HEK293 (cell line): ENCODE results near the gene ADAMTS9.

Experiments used
- CTCF ChIA-PET: fragments of 350-600 bp; formaldehyde crosslinking; extraction: SDS; loops from one replicate; lab custom pipeline; 2021; ENCODE audit warnings: antibody characterized with exemption; lab: Yijun Ruan, JAX
- POLR2A ChIA-PET: fragments of 300-600 bp; formaldehyde crosslinking; extraction: SDS; loops from one replicate; lab custom pipeline; 2020; ENCODE audit warnings: antibody characterized with exemption, inconsistent platforms; lab: Yijun Ruan, JAX
- H3K27ac ChIP-seq: fragments of 200-500 bp; sonication (Bioruptor generic); 2 replicates; pipeline ENCODE4 v1.5.1; 2014; ENCODE audit warnings: low read depth, low read length, control low read depth, inconsistent platforms; ENCODE audit errors: extremely low read depth
- H3K36me3 ChIP-seq, 2 experiments: fragments of 200-500 bp in 1 of 2; sonication (Bioruptor generic) in 1 of 2; 1 replicate in 1 of 2; 2 replicates in 1 of 2; pipeline ENCODE4 v1.5.1; 2014 to 2017; ENCODE audit warnings: inconsistent platforms in 2 of 2, low read length in 2 of 2; ENCODE audit not compliant: control insufficient read depth in 2 of 2, insufficient read depth in 1 of 2
- H3K4me1 ChIP-seq: fragments of 200-500 bp; sonication (Bioruptor generic); 2 replicates; pipeline ENCODE4 v1.5.1; 2014; ENCODE audit warnings: mild to moderate bottlenecking, low read length, inconsistent platforms; ENCODE audit not compliant: control insufficient read depth, insufficient read depth
- H3K4me3 ChIP-seq: 2 replicates; pipeline ENCODE4 v1.5.1; 2011; ENCODE audit warnings: low read depth, mild to moderate bottlenecking, control low read depth, low read length, moderate library complexity
- H3K9me3 ChIP-seq: fragments of 200-500 bp; sonication (Bioruptor generic); 2 replicates; pipeline ENCODE4 v1.5.1; 2014; ENCODE audit warnings: low read depth, low read length, inconsistent platforms; ENCODE audit not compliant: control insufficient read depth, insufficient read depth
- CTCF ChIP-seq: fragments of 450-650 bp; formaldehyde crosslinking; IDR thresholded peaks from 2 replicates; pipeline ENCODE4 v1.5.1; 2016; ENCODE audit warnings: missing biosample characterization, missing genetic modification characterization
- GLIS1 ChIP-seq: fragments of 450-650 bp; formaldehyde crosslinking; IDR thresholded peaks from 2 replicates; pipeline ENCODE4 v1.5.1; 2016; ENCODE audit warnings: missing biosample characterization, missing genetic modification characterization
- GLIS2 ChIP-seq: fragments of 450-650 bp; formaldehyde crosslinking; IDR thresholded peaks from 2 replicates; pipeline ENCODE4 v1.5.1; 2016; ENCODE audit warnings: missing biosample characterization, missing genetic modification characterization
- IKZF3 ChIP-seq: fragments of 450-650 bp; IDR thresholded peaks from 2 replicates; pipeline ENCODE4 v1.5.0; 2018; ENCODE audit warnings: missing biosample characterization, mild to moderate bottlenecking, missing genetic modification characterization, moderate library complexity
- PRDM10 ChIP-seq: fragments of 450-650 bp; formaldehyde crosslinking; IDR thresholded peaks from 2 replicates; pipeline ENCODE4 v1.5.1; 2016; ENCODE audit warnings: missing biosample characterization, missing genetic modification characterization
- PRDM2 ChIP-seq: fragments of 450-650 bp; formaldehyde crosslinking; IDR thresholded peaks from 2 replicates; pipeline ENCODE4 v1.5.1; 2016; ENCODE audit warnings: missing biosample characterization, missing genetic modification characterization, borderline replicate concordance
- ZBTB17 ChIP-seq: fragments of 450-650 bp; formaldehyde crosslinking; IDR thresholded peaks from 2 replicates; pipeline ENCODE4 v1.5.1; 2016; ENCODE audit warnings: missing biosample characterization, missing genetic modification characterization
- ZIC2 ChIP-seq: fragments of 450-650 bp; formaldehyde crosslinking; IDR thresholded peaks from 2 replicates; pipeline ENCODE4 v1.5.1; 2016; ENCODE audit warnings: missing biosample characterization, missing genetic modification characterization
- ZNF16 ChIP-seq: fragments of 450-650 bp; formaldehyde crosslinking; IDR thresholded peaks from 2 replicates; pipeline ENCODE4 v1.5.1; 2016; ENCODE audit warnings: low read depth, missing biosample characterization, missing genetic modification characterization
- ZNF175 ChIP-seq: fragments of 450-650 bp; formaldehyde crosslinking; IDR thresholded peaks from 2 replicates; pipeline ENCODE4 v1.5.1; 2016; ENCODE audit warnings: missing biosample characterization, missing genetic modification characterization
- ZNF2 ChIP-seq: fragments of 450-650 bp; formaldehyde crosslinking; IDR thresholded peaks from 2 replicates; pipeline ENCODE4 v1.5.1; 2016; ENCODE audit warnings: missing biosample characterization, missing genetic modification characterization
- ZNF335 ChIP-seq: fragments of 450-650 bp; formaldehyde crosslinking; conservative IDR thresholded peaks from 2 replicates; pipeline ENCODE4 v1.5.1; 2016; ENCODE audit warnings: missing biosample characterization, missing genetic modification characterization
- ZNF561 ChIP-seq: fragments of 450-650 bp; IDR thresholded peaks from 2 replicates; pipeline ENCODE4 v1.5.1; 2018; ENCODE audit warnings: missing biosample characterization, missing genetic modification characterization, borderline replicate concordance
- ZNF610 ChIP-seq: fragments of 450-650 bp; formaldehyde crosslinking; IDR thresholded peaks from 2 replicates; pipeline ENCODE4 v1.5.1; 2016; ENCODE audit warnings: missing biosample characterization, missing genetic modification characterization, borderline replicate concordance
- ZNF777 ChIP-seq: fragments of 450-650 bp; formaldehyde crosslinking; IDR thresholded peaks from 2 replicates; pipeline ENCODE4 v1.5.1; 2017; ENCODE audit warnings: missing biosample characterization, missing genetic modification characterization, borderline replicate concordance
- ZXDB ChIP-seq: fragments of 450-650 bp; formaldehyde crosslinking; IDR thresholded peaks from 2 replicates; pipeline ENCODE4 v1.5.1; 2016; ENCODE audit warnings: missing biosample characterization, missing genetic modification characterization
- TF ChIP-seq, protein P1 (sequence below): fragments of 450-650 bp; IDR thresholded peaks from 2 replicates; pipeline ENCODE4 v1.5.1; 2018; ENCODE audit warnings: missing biosample characterization, mild to moderate bottlenecking, missing genetic modification characterization

ADAMTS9 gene

DNA sequence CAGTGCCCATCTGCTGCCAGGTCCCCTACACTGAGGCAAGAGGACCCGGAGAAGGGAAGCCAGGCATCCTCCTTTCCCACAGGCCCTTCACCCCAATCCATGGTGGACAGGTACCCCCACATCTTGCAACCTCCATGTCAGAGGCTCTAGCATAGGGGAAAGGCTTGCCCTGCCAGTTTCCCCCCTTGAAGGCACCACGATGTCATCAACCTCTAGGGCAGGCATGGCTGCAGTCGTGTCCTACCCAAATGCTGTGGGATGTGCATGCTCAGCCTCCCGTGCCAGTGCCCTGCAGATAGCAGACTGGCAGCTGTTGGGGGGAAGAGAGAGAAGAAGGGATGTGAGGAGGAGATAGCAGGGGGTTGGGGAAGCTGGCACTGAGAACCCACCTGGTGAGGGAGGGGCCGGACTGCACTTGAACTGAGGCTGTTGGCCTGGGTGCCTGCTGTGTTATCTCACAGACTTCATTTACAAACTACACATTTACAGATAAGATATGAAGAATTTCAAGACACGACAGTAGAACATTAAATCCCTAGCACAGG, 197.5 kb downstream of the ADAMTS9 start:
- no peaks in the 10 kb centered on the region for H3K9me3 ChIP-seq
- H3K27ac ChIP-seq = no peak overlapping the region; the same call in 1 of the 2 replicates
- H3K4me3 ChIP-seq = no peak overlapping the region
- TF ChIP-seq GLIS2 (tag by site-specific recombination) (peak; percentile 34; the same call in 1 of the 2 replicates), ZNF777 (tag by site-specific recombination) (no peak), ZNF335 (peak; percentile 31), ZIC2 (tag by site-specific recombination) (peak; percentile 36)
- ChIA-PET POLR2A (no interaction called here), CTCF (interaction anchor here (2.2 kb wide), 1 partner anchor 467 kb away, joined by 7 read pairs; the partner anchor contains the start of gene PSMD6)
- H3K36me3 ChIP-seq = no peaks in the 10 kb centered on the region
- H3K4me1 ChIP-seq = peaks cover 10% of the 10 kb centered on the region

GRCh38 chr3:64489361-64490044, 198.3 kb downstream of the ADAMTS9 start:
- Histone ChIP-seq H3K9me3 (no peaks in the 10 kb centered on the region), H3K4me3 (peak overlapping the region; percentile 9), H3K27ac (no peak overlapping the region; the same call in 1 of the 2 replicates), H3K36me3 (no peaks in the 10 kb centered on the region), H3K4me1 (peaks cover 10% of the 10 kb centered on the region)
- ChIA-PET CTCF (interaction anchor here (0.5 to 2.2 kb wide), 3 partner anchors 466 to 755 kb away, joined by 3 to 7 read pairs (median 4); partner anchors contain the start of gene PSMD6), POLR2A (no interaction called here)
- TF ChIP-seq ZBTB17 (tag by site-specific recombination) (peak; percentile 69), GLIS1 (tag by site-specific recombination) (0 out of 2 replicates have a peak, but pooled peaks have one; percentile 10), PRDM2 (tag by site-specific recombination) (no peak), CTCF (tag by site-specific recombination) (no peak), ZNF175 (tag by site-specific recombination) (no peak), ZNF335 (peak; percentile 51), ZNF610 (tag by site-specific recombination) (peak; percentile 83; the same call in 1 of the 2 replicates), ZXDB (tag by site-specific recombination) (peak; percentile 53; the same call in 1 of the 2 replicates), PRDM10 (tag by site-specific recombination) (0 out of 2 replicates have a peak, but pooled peaks have one; percentile 19), IKZF3 (peak; percentile 55; the same call in 1 of the 2 replicates), ZNF561 (0 out of 2 replicates have a peak, but pooled peaks have one; percentile 23), ZNF2 (tag by site-specific recombination) (0 out of 2 replicates have a peak, but pooled peaks have one; percentile 17), ZNF16 (tag by site-specific recombination) (no peak)
- TF ChIP-seq, protein P1, sequence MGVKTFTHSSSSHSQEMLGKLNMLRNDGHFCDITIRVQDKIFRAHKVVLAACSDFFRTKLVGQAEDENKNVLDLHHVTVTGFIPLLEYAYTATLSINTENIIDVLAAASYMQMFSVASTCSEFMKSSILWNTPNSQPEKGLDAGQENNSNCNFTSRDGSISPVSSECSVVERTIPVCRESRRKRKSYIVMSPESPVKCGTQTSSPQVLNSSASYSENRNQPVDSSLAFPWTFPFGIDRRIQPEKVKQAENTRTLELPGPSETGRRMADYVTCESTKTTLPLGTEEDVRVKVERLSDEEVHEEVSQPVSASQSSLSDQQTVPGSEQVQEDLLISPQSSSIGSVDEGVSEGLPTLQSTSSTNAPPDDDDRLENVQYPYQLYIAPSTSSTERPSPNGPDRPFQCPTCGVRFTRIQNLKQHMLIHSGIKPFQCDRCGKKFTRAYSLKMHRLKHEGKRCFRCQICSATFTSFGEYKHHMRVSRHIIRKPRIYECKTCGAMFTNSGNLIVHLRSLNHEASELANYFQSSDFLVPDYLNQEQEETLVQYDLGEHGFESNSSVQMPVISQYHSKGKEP (tag by site-specific recombination) = no peak
